MCF 10A (cell line): Measurements from ENCODE around the gene CDX2. TPM values are rescaled to one million over a fixed set of nuclear protein-coding genes. Genes with fewer than 3 reads are reported as not detected.

Experiments
- BruUV-seq: library from RNA; stranded (reverse); fragments of 400-500 nt; replicated peaks from 2 replicates; lab custom pipeline; 2021; lab: Mats Ljungman, UMichigan
- CTCF ChIA-PET: fragments of 300-600 bp; sonication (Branson Sonifier 250); formaldehyde crosslinking; extraction: SDS; loops from one replicate; lab custom pipeline; 2021; ENCODE audit warnings: antibody characterized with exemption, inconsistent platforms; lab: Yijun Ruan, JAX
- POLR2A ChIA-PET: fragments of 300-600, 350-650 bp; sonication (Branson Sonifier 250); formaldehyde crosslinking; extraction: SDS; loops from one replicate; lab custom pipeline; 2020; ENCODE audit warnings: antibody characterized with exemption, inconsistent platforms; lab: Yijun Ruan, JAX
- DNase-seq: peaks from one replicate; pipeline ENCODE4 v3.0.0-alpha.2; 2018; ENCODE audit not compliant: unreplicated experiment
- H3K27ac Mint-ChIP-seq: one replicate; pipeline ENCODE4 v1.8.0; 2022; ENCODE audit warnings: mild to moderate bottlenecking, low read depth, mixed read lengths; ENCODE audit not compliant: unreplicated experiment
- H3K27me3 Mint-ChIP-seq: one replicate; pipeline ENCODE4 v1.8.0; 2022; ENCODE audit warnings: mixed read lengths; ENCODE audit not compliant: insufficient read depth, unreplicated experiment
- H3K36me3 Mint-ChIP-seq: one replicate; pipeline ENCODE4 v1.8.0; 2022; ENCODE audit warnings: mild to moderate bottlenecking, moderate library complexity, mixed read lengths; ENCODE audit not compliant: insufficient read depth, unreplicated experiment
- H3K4me1 Mint-ChIP-seq: one replicate; pipeline ENCODE4 v1.8.0; 2022; ENCODE audit warnings: mixed read lengths; ENCODE audit not compliant: insufficient read depth, unreplicated experiment
- H3K4me3 Mint-ChIP-seq: one replicate; pipeline ENCODE4 v1.8.0; 2022; ENCODE audit warnings: mild to moderate bottlenecking, moderate library complexity, mixed read lengths; ENCODE audit not compliant: unreplicated experiment
- H3K9me3 Mint-ChIP-seq: one replicate; pipeline ENCODE4 v1.8.0; 2022; ENCODE audit warnings: mixed read lengths; ENCODE audit not compliant: unreplicated experiment
- intact Hi-C: fragments of 100-400 bp; cut with micrococcal nuclease; formaldehyde crosslinking; loops from 2 replicates; pipeline ENCODE4 v1.14.1; 2022
- total RNA-seq: library from RNA; stranded (reverse); gene quantifications from 2 replicates; pipeline ENCODE4 v1.2.3, GENCODE V29; 2022
- TF ChIP-seq, protein P1 (sequence below): fragments of 200-600 bp; IDR thresholded peaks from one replicate; pipeline ENCODE4 v1.8.0; 2022; ENCODE audit warnings: antibody characterized with exemption, mild to moderate bottlenecking; ENCODE audit not compliant: unreplicated experiment

CDX2 gene
- total RNA-seq, 1 experiment from 2014 or later: not detected

DNA sequence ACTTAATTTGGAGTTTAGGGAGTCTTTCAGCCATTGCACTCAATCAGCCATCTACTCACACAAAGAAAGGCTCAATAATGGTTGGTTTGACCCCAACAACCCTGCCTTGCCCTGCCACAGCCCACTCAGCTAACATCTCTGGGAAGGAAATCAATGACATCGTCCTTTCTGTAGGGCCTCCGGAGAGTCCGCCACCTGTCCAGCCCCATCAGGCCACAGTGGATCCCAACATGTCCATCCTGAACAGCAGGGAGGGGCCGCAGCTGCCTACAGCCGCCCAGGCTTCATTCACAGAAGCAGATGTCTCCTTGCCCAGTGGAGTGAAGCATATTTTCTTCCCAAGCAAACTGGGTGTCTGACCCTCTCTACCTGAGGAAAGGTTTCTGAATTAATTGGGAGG lies 4.2 kb upstream of the CDX2 start:
- Mint-ChIP-seq H3K27ac (no peak overlapping the region), H3K4me3 (no peak overlapping the region), H3K36me3 (no peaks in the 10 kb centered on the region), H3K9me3 (no peaks in the 10 kb centered on the region), H3K4me1 (no peaks in the 10 kb centered on the region), H3K27me3 (peaks cover 68% of the 10 kb centered on the region)
- DNase-seq: no peak
- BruUV-seq: no TSS peak
- intact Hi-C loops: no loop called here
- ChIA-PET POLR2A (no interaction called here), CTCF (interaction anchor here (0.9 to 2.6 kb wide), 3 partner anchors 11 to 611 kb away, joined by 3 to 10 read pairs (median 4); no protein-coding TSS in a partner anchor)
- TF ChIP-seq, protein P1, sequence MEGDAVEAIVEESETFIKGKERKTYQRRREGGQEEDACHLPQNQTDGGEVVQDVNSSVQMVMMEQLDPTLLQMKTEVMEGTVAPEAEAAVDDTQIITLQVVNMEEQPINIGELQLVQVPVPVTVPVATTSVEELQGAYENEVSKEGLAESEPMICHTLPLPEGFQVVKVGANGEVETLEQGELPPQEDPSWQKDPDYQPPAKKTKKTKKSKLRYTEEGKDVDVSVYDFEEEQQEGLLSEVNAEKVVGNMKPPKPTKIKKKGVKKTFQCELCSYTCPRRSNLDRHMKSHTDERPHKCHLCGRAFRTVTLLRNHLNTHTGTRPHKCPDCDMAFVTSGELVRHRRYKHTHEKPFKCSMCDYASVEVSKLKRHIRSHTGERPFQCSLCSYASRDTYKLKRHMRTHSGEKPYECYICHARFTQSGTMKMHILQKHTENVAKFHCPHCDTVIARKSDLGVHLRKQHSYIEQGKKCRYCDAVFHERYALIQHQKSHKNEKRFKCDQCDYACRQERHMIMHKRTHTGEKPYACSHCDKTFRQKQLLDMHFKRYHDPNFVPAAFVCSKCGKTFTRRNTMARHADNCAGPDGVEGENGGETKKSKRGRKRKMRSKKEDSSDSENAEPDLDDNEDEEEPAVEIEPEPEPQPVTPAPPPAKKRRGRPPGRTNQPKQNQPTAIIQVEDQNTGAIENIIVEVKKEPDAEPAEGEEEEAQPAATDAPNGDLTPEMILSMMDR: no peak

DNA sequence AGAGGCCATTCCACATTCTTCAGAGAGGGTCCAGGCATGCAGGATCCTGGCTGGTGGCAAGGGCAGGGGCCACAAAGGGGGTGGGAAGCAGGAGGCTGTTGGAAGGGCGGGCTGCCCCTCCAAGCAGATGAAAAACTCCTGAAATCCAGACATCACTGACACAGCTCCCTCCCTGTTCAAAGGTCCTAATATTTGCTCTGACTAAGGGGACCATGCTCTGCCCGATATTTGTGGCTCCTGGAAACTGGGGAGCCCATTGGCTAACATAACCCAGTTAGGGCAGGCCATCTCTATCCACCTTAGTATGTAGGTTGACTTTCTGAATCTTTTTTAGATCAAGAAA lies 3.3 kb upstream of the CDX2 start:
- no TSS peak for BruUV-seq
- Mint-ChIP-seq H3K36me3 (no peaks in the 10 kb centered on the region), H3K27me3 (peaks cover 68% of the 10 kb centered on the region), H3K27ac (no peak overlapping the region), H3K4me3 (no peak overlapping the region), H3K4me1 (no peaks in the 10 kb centered on the region), H3K9me3 (no peaks in the 10 kb centered on the region)
- ChIA-PET POLR2A (no interaction called here), CTCF (interaction anchor here (0.6 to 1.5 kb wide), 4 partner anchors 11 to 610 kb away, joined by 3 to 8 read pairs (median 4); no protein-coding TSS in a partner anchor)
- DNase-seq: no peak
- intact Hi-C loops: no loop called here
- TF ChIP-seq, protein P1: no peak

DNA sequence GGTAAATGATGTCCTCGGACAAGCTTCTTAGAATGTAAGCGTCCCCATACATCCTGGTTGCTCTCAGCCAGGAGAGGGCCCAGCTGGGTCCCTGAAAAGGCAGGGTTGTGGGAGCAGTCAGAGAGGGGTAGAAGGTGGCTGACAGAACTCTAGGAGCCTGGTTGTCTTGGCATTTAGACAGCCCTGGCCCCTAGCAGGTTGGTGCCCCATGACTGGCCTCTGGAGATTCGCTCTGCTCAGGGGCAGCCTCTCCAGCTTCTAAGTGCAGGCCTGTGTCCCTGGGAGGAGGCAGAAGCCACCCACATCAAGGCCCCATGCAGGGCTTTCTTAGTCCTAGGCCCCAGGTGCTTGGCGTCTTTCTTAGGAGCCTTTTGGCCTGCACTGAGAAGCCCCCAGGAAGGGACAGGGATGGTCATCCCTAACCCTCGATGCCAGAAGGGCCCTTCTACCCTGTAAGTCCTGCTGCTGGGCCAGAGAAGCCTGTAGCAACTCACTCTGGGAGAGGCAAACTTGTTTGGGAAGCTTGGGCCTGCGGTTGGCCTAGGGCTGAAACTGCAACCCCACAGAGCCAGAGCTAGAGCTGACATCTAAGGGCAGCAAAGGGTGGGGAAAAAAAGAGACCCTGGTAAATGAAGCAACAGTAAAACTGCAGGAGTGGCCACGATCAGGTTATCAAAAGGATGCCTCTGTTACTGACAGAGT lies 2.8 kb upstream of the CDX2 start:
- Mint-ChIP-seq H3K4me3 (no peak overlapping the region), H3K36me3 (no peaks in the 10 kb centered on the region), H3K4me1 (no peaks in the 10 kb centered on the region), H3K27ac (no peak overlapping the region), H3K27me3 (peaks cover 68% of the 10 kb centered on the region), H3K9me3 (no peaks in the 10 kb centered on the region)
- TF ChIP-seq, protein P1: no peak
- DNase-seq: no peak
- no TSS peak for BruUV-seq
- CTCF ChIA-PET: interaction anchor here (0.5 to 1.7 kb wide), 6 partner anchors 11 to 610 kb away, joined by 3 to 8 read pairs (median 4); no protein-coding TSS in a partner anchor
- POLR2A ChIA-PET: no interaction called here
- intact Hi-C loops: no loop called here

DNA sequence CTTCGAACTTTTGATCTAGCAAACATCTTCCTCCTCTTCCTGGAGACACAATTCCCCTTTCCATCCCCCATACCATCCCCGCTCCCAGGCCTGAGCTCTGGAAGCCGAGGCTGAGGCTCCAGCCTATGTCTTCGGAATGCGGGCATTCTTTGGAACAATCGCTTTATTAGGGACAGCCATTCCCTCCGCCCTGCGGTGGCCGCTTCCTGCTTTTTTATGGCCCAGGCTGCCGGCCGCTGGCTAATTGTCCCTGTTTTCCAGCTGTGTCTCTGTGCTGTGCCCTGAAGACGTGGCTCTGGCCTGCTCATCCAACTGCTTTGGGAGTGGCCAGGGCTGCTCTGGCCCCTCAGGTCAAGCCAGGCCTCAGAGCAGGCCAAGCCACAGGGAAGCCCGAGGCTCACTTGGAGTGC lies 2.1 kb upstream of the CDX2 start:
- POLR2A ChIA-PET: no interaction called here
- BruUV-seq: no TSS peak

More for the DNA sequence above, 2.1 kb upstream of the CDX2 start:
- DNase-seq: no peak
- Mint-ChIP-seq H3K9me3 (no peaks in the 10 kb centered on the region), H3K4me3 (no peak overlapping the region), H3K4me1 (no peaks in the 10 kb centered on the region), H3K36me3 (no peaks in the 10 kb centered on the region), H3K27me3 (peaks cover 65% of the 10 kb centered on the region), H3K27ac (no peak overlapping the region)
- intact Hi-C loops: no loop called here
- TF ChIP-seq, protein P1: no peak
- CTCF ChIA-PET: interaction anchor here (0.5 to 2.0 kb wide), 5 partner anchors 11 to 145 kb away, joined by 3 to 8 read pairs (median 6); no protein-coding TSS in a partner anchor
